SK-N-SH (cell line): ENCODE measurements around the gene SDC3. TPM values are rescaled to one million over a fixed set of nuclear protein-coding genes. Genes with fewer than 3 reads are reported as not detected.

Experiments used
- CTCF ChIA-PET: fragments of 300-600, 350-600 bp; formaldehyde crosslinking; extraction: SDS; loops from one replicate; lab custom pipeline; 2021; lab: Yijun Ruan, JAX
- POLR2A ChIA-PET: fragments of 350-600 bp; sonication (Branson Sonifier 250); formaldehyde crosslinking; extraction: SDS; loops from one replicate; lab custom pipeline; 2020; ENCODE audit warnings: antibody characterized with exemption, inconsistent platforms; lab: Yijun Ruan, JAX
- DNase-seq: peaks from one replicate; pipeline ENCODE4 v3.0.0; 2012
- H2AFZ ChIP-seq: fragments of 200-600 bp; sonication (generic); 2 replicates; pipeline ENCODE4 v1.8.1; 2016; ENCODE audit warnings: antibody characterized with exemption, mild to moderate bottlenecking, low read depth
- H3F3A ChIP-seq: fragments of 200-600 bp; sonication (generic); replicated peaks from 2 replicates; pipeline ENCODE3; 2016; ENCODE audit warnings: antibody characterized with exemption, mild to moderate bottlenecking; ENCODE audit not compliant: insufficient read depth
- H3K27ac ChIP-seq, 2 experiments: fragments of 200-500 bp in 1 of 2; fragments of 200-600 bp in 1 of 2; sonication (Bioruptor generic) in 1 of 2; sonication (generic), shearing (Covaris generic) in 1 of 2; 2 replicates each; pipeline versions ENCODE4 v1.5.1 to v1.6.1; 2014 to 2016; ENCODE audit warnings: low read depth in 2 of 2, inconsistent platforms in 1 of 2, low read length in 1 of 2, mild to moderate bottlenecking in 1 of 2, mixed read lengths in 1 of 2
- H3K27me3 ChIP-seq: fragments of 200-600 bp; sonication (generic), shearing (Covaris generic); 2 replicates; pipeline ENCODE4 v1.6.1; 2016; ENCODE audit warnings: mixed run types; ENCODE audit not compliant: insufficient read depth
- H3K36me3 ChIP-seq, 2 experiments: fragments of 200-500 bp in 1 of 2; fragments of 200-600 bp in 1 of 2; sonication (Bioruptor generic) in 1 of 2; sonication (generic) in 1 of 2; replicated peaks in 1 of 2; 2 replicates each; pipeline versions ENCODE3 to v1.5.1; 2014 to 2016; ENCODE audit warnings: low read length in 1 of 2, mild to moderate bottlenecking in 1 of 2; ENCODE audit not compliant: insufficient read depth in 2 of 2, control insufficient read depth in 1 of 2
- H3K4me1 ChIP-seq, 2 experiments: fragments of 200-500 bp in 1 of 2; fragments of 200-600 bp in 1 of 2; sonication (Bioruptor generic) in 1 of 2; sonication (generic), shearing (Covaris generic) in 1 of 2; 2 replicates each; pipeline versions ENCODE4 v1.5.1 to v1.6.1; 2014 to 2016; ENCODE audit warnings: low read depth in 1 of 2, low read length in 1 of 2, mixed run types in 1 of 2; ENCODE audit not compliant: insufficient read depth in 2 of 2, control insufficient read depth in 1 of 2
- H3K4me2 ChIP-seq: fragments of 200-600 bp; sonication (generic), shearing (Covaris generic); 2 replicates; pipeline ENCODE4 v1.6.1; 2017; ENCODE audit warnings: mixed run types
- H3K4me3 ChIP-seq, 2 experiments: fragments of 200-500 bp in 1 of 2; fragments of 200-600 bp in 1 of 2; sonication (Bioruptor generic) in 1 of 2; sonication (generic), shearing (Covaris generic) in 1 of 2; 2 replicates each; pipeline versions ENCODE4 v1.5.1 to v1.8.1; 2014 to 2016; ENCODE audit warnings: low read depth in 2 of 2, inconsistent platforms in 1 of 2, low read length in 1 of 2, mild to moderate bottlenecking in 1 of 2, mixed read lengths in 1 of 2, moderate library complexity in 1 of 2
- H3K79me2 ChIP-seq: fragments of 200-600 bp; sonication (generic); 2 replicates; pipeline ENCODE4 v1.8.1; 2017; ENCODE audit warnings: mild to moderate bottlenecking; ENCODE audit not compliant: insufficient read depth
- H3K9ac ChIP-seq: fragments of 200-600 bp; sonication (generic); 2 replicates; pipeline ENCODE4 v1.6.1; 2017; ENCODE audit warnings: mixed run types
- H3K9me2 ChIP-seq: fragments of 200-600 bp; sonication (generic); 2 replicates; pipeline ENCODE4 v1.6.1; 2017; ENCODE audit warnings: mixed run types
- H3K9me3 ChIP-seq: fragments of 200-600 bp; sonication (generic); 2 replicates; pipeline ENCODE4 v1.6.1; 2017; ENCODE audit warnings: mixed run types, mild to moderate bottlenecking, moderate library complexity
- H4K20me1 ChIP-seq: fragments of 200-600 bp; sonication (generic); 2 replicates; pipeline ENCODE4 v1.6.1; 2017; ENCODE audit warnings: mild to moderate bottlenecking, mixed run types; ENCODE audit not compliant: insufficient read depth
- FOXJ3 ChIP-seq: sonication (generic); formaldehyde crosslinking; IDR thresholded peaks from 2 replicates; pipeline ENCODE4 v1.5.1; 2020; ENCODE audit warnings: mild to moderate bottlenecking, missing genetic modification reagents
- FOXM1 ChIP-seq: IDR thresholded peaks from 2 replicates; pipeline ENCODE4 v1.4.0; 2012; ENCODE audit warnings: low read depth, mild to moderate bottlenecking
- MAX ChIP-seq: IDR thresholded peaks from 2 replicates; pipeline ENCODE4 v1.4.0; 2012; ENCODE audit warnings: low read depth
- NFIC ChIP-seq: IDR thresholded peaks from 2 replicates; pipeline ENCODE4 v1.4.0; 2012; ENCODE audit warnings: borderline replicate concordance
- NRF1 ChIP-seq: IDR thresholded peaks from 2 replicates; pipeline ENCODE4 v1.6.1; 2012; ENCODE audit warnings: low read depth, mild to moderate bottlenecking, low read length
- POLR2AphosphoS5 ChIP-seq: IDR thresholded peaks from 2 replicates; pipeline ENCODE4 v1.6.1; 2012; ENCODE audit warnings: low read depth, low read length
- SIN3A ChIP-seq: IDR thresholded peaks from 2 replicates; pipeline ENCODE4 v1.6.1; 2012; ENCODE audit warnings: low read depth, mild to moderate bottlenecking, low read length, moderate library complexity, borderline replicate concordance
- TEAD4 ChIP-seq: IDR thresholded peaks from 2 replicates; pipeline ENCODE4 v1.4.0; 2012; ENCODE audit warnings: mild to moderate bottlenecking, borderline replicate concordance; ENCODE audit not compliant: insufficient read depth
- USF2 ChIP-seq: fragments of 150-350 bp; IDR thresholded peaks from 2 replicates; pipeline ENCODE4 v1.6.1; 2017; ENCODE audit warnings: antibody characterized with exemption, low read length, low read depth, borderline replicate concordance
- WGBS: methylation state at CpG from one replicate; pipeline ENCODE4 v1.1.6; 2017; ENCODE audit warnings: low lambda C conversion rate; 5-methylcytosine and 5-hydroxymethylcytosine counted together
- polyA plus RNA-seq, 3 experiments: library from polyadenylated mRNA; depleted of rRNA; stranded (reverse); fragments of >200 nt; gene quantifications; 2 replicates each; pipeline ENCODE4 v1.2.3, GENCODE V29; 2012
- TF ChIP-seq, protein P1 (sequence below): IDR thresholded peaks from 2 replicates; pipeline ENCODE4 v1.4.0; 2012; ENCODE audit warnings: low read depth, borderline replicate concordance

The SDC3 gene
- polyA plus RNA-seq, 1 of the 3 experiments (the other 2 are of a cell fraction), result 18.8 TPM

DNA sequence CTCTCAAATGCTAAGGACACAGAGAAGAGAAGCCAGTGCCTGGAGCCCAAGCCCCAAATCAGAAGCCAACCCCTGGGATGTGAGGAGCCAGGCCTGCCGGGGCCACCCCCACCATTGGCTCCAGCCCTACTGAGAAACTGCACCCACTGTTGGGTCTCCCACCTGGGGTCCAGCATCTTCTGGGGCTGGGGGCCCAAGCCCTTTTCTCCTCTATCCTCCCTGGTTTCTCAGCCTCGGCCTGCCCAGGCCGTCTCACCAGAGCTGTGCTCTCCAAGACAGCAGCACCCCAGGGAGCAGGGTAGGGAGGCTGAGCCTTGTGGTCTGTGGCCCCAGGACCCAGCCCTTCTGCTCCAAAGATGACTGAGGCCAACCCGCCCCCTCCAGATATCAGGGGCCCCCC is 37.9 kb downstream of the SDC3 start:
- no peak for DNase-seq
- Histone ChIP-seq H3K9me3 (peaks cover 9% of the 10 kb centered on the region; the same call in 1 of the 2 replicates), H3F3A (peaks cover 3% of the 10 kb centered on the region), H2AFZ (no peak overlapping the region), H4K20me1 (no peaks in the 10 kb centered on the region), H3K4me3 (no peak overlapping the region)
- CTCF ChIA-PET, result no interaction called here
- TF ChIP-seq FOXM1 (no peak), POLR2AphosphoS5 (no peak), FOXJ3 (CRISPR knock-in tag) (no peak), MAX (no peak), NRF1 (no peak), SIN3A (no peak), USF2 (no peak)
- TF ChIP-seq, all 33 proteins: peak for 0
- H3K9me2 ChIP-seq, result no peaks in the 10 kb centered on the region
- WGBS, result no CpG with 5 or more reads among the region's 4 CpGs
- no peak overlapping the region for H3K9ac ChIP-seq
- H3K36me3 ChIP-seq, result peaks cover 25 to 46% of the 10 kb centered on the region in 2 experiments
- H3K4me2 ChIP-seq, result no peak overlapping the region
- POLR2A ChIA-PET, result no interaction called here
- no peaks in the 10 kb centered on the region; a peak in 1 of 4 replicates for H3K4me1 ChIP-seq
- no peaks in the 10 kb centered on the region for H3K27me3 ChIP-seq
- H3K79me2 ChIP-seq, result no peaks in the 10 kb centered on the region
- no peak overlapping the region for H3K27ac ChIP-seq

- no peaks in the 10 kb centered on the region for H3K9me2 ChIP-seq
- no peak for DNase-seq
- H3K9ac ChIP-seq, result no peak overlapping the region
- no peak for TF ChIP-seq NFIC
- TF ChIP-seq, protein P1, sequence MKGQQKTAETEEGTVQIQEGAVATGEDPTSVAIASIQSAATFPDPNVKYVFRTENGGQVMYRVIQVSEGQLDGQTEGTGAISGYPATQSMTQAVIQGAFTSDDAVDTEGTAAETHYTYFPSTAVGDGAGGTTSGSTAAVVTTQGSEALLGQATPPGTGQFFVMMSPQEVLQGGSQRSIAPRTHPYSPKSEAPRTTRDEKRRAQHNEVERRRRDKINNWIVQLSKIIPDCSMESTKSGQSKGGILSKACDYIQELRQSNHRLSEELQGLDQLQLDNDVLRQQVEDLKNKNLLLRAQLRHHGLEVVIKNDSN, result no peak
- TF ChIP-seq TEAD4, result no peak
- TF ChIP-seq FOXJ3 (CRISPR knock-in tag), result no peak
- no peaks in the 10 kb centered on the region; a peak in 1 of 4 replicates for H3K4me1 ChIP-seq
- peaks cover 25 to 45% of the 10 kb centered on the region in 2 experiments for H3K36me3 ChIP-seq
- H3K27me3 ChIP-seq, result no peaks in the 10 kb centered on the region
- H3K4me3 ChIP-seq, result no peak overlapping the region
- H3K79me2 ChIP-seq, result no peaks in the 10 kb centered on the region
- no CpG with 5 or more reads among the region's 3 CpGs for WGBS
- no peak overlapping the region for H2AFZ ChIP-seq
- ChIA-PET POLR2A (no interaction called here), CTCF (no interaction called here)
- no peaks in the 10 kb centered on the region for H4K20me1 ChIP-seq
- H3F3A ChIP-seq, result peaks cover 3% of the 10 kb centered on the region
- no peak overlapping the region; a peak in 1 of 4 replicates for H3K27ac ChIP-seq
- peaks cover 9% of the 10 kb centered on the region; the same call in 1 of the 2 replicates for H3K9me3 ChIP-seq
- H3K4me2 ChIP-seq, result no peak overlapping the region
These were observed 38.5 kb downstream of the SDC3 start for GRCh38 chr1:30870035-30870434.
